HEK293 (cell line): ENCODE data around the gene NFIC.
A peak's percentile ranks its signal among the peaks of the same experiment; 100 is the strongest.

Experiments
- CTCF ChIA-PET: fragments of 350-600 bp; formaldehyde crosslinking; extraction: SDS; loops from one replicate; lab custom pipeline; 2021; ENCODE audit warnings: antibody characterized with exemption; lab: Yijun Ruan, JAX
- POLR2A ChIA-PET: fragments of 300-600 bp; formaldehyde crosslinking; extraction: SDS; loops from one replicate; lab custom pipeline; 2020; ENCODE audit warnings: antibody characterized with exemption, inconsistent platforms; lab: Yijun Ruan, JAX
- H3K27ac ChIP-seq: fragments of 200-500 bp; sonication (Bioruptor generic); 2 replicates; pipeline ENCODE4 v1.5.1; 2014; ENCODE audit warnings: low read depth, low read length, control low read depth, inconsistent platforms; ENCODE audit errors: extremely low read depth
- H3K36me3 ChIP-seq, 2 experiments: fragments of 200-500 bp in 1 of 2; sonication (Bioruptor generic) in 1 of 2; 1 replicate in 1 of 2; 2 replicates in 1 of 2; pipeline ENCODE4 v1.5.1; 2014 to 2017; ENCODE audit warnings: inconsistent platforms in 2 of 2, low read length in 2 of 2; ENCODE audit not compliant: control insufficient read depth in 2 of 2, insufficient read depth in 1 of 2
- H3K4me1 ChIP-seq: fragments of 200-500 bp; sonication (Bioruptor generic); 2 replicates; pipeline ENCODE4 v1.5.1; 2014; ENCODE audit warnings: mild to moderate bottlenecking, low read length, inconsistent platforms; ENCODE audit not compliant: control insufficient read depth, insufficient read depth
- H3K4me3 ChIP-seq: 2 replicates; pipeline ENCODE4 v1.5.1; 2011; ENCODE audit warnings: low read depth, mild to moderate bottlenecking, control low read depth, low read length, moderate library complexity
- H3K9me3 ChIP-seq: fragments of 200-500 bp; sonication (Bioruptor generic); 2 replicates; pipeline ENCODE4 v1.5.1; 2014; ENCODE audit warnings: low read depth, low read length, inconsistent platforms; ENCODE audit not compliant: control insufficient read depth, insufficient read depth
- BCL11A ChIP-seq: fragments of 450-650 bp; formaldehyde crosslinking; IDR thresholded peaks from 2 replicates; pipeline ENCODE4 v1.5.1; 2016; ENCODE audit warnings: low read depth, missing biosample characterization, missing genetic modification characterization
- EGR2 ChIP-seq: fragments of 450-650 bp; formaldehyde crosslinking; IDR thresholded peaks from 2 replicates; pipeline ENCODE4 v1.5.1; 2016; ENCODE audit warnings: low read depth, missing biosample characterization, missing genetic modification characterization
- KLF10 ChIP-seq: fragments of 450-650 bp; IDR thresholded peaks from 2 replicates; pipeline ENCODE4 v1.5.1; 2018; ENCODE audit warnings: missing biosample characterization, mild to moderate bottlenecking, missing genetic modification characterization
- KLF16 ChIP-seq: fragments of 450-650 bp; formaldehyde crosslinking; IDR thresholded peaks from 2 replicates; pipeline ENCODE4 v1.5.1; 2017; ENCODE audit warnings: missing biosample characterization, missing genetic modification characterization
- OSR2 ChIP-seq: fragments of 450-650 bp; formaldehyde crosslinking; IDR thresholded peaks from 2 replicates; pipeline ENCODE4 v1.5.1; 2016; ENCODE audit warnings: missing biosample characterization, missing genetic modification characterization
- RBAK ChIP-seq: fragments of 450-650 bp; formaldehyde crosslinking; IDR thresholded peaks from 2 replicates; pipeline ENCODE4 v1.5.1; 2016; ENCODE audit warnings: missing biosample characterization, missing genetic modification characterization
- YY1 ChIP-seq: fragments of 450-650 bp; formaldehyde crosslinking; IDR thresholded peaks from 2 replicates; pipeline ENCODE4 v1.5.1; 2018; ENCODE audit warnings: missing biosample characterization, missing genetic modification characterization
- ZIC2 ChIP-seq: fragments of 450-650 bp; formaldehyde crosslinking; IDR thresholded peaks from 2 replicates; pipeline ENCODE4 v1.5.1; 2016; ENCODE audit warnings: missing biosample characterization, missing genetic modification characterization
- ZNF335 ChIP-seq: fragments of 450-650 bp; formaldehyde crosslinking; conservative IDR thresholded peaks from 2 replicates; pipeline ENCODE4 v1.5.1; 2016; ENCODE audit warnings: missing biosample characterization, missing genetic modification characterization
- ZNF394 ChIP-seq: fragments of 450-650 bp; formaldehyde crosslinking; IDR thresholded peaks from 2 replicates; pipeline ENCODE4 v1.5.1; 2016; ENCODE audit warnings: missing biosample characterization, missing genetic modification characterization, mild to moderate bottlenecking, moderate library complexity, borderline replicate concordance
- ZNF404 ChIP-seq: fragments of 450-650 bp; formaldehyde crosslinking; IDR thresholded peaks from 2 replicates; pipeline ENCODE4 v1.5.1; 2017; ENCODE audit warnings: missing biosample characterization, missing genetic modification characterization
- ZNF518A ChIP-seq: fragments of 450-650 bp; formaldehyde crosslinking; conservative IDR thresholded peaks from 2 replicates; pipeline ENCODE4 v1.5.1; 2016; ENCODE audit warnings: low read depth, missing biosample characterization, missing genetic modification characterization
- ZNF561 ChIP-seq: fragments of 450-650 bp; IDR thresholded peaks from 2 replicates; pipeline ENCODE4 v1.5.1; 2018; ENCODE audit warnings: missing biosample characterization, missing genetic modification characterization, borderline replicate concordance
- ZNF701 ChIP-seq: fragments of 450-650 bp; formaldehyde crosslinking; IDR thresholded peaks from 2 replicates; pipeline ENCODE4 v1.5.1; 2016; ENCODE audit warnings: missing biosample characterization, missing genetic modification characterization
- ZNF768 ChIP-seq: fragments of 450-650 bp; formaldehyde crosslinking; IDR thresholded peaks from 2 replicates; pipeline ENCODE4 v1.5.1; 2018; ENCODE audit warnings: missing biosample characterization, mild to moderate bottlenecking, missing genetic modification characterization
- ZNF830 ChIP-seq: fragments of 450-650 bp; IDR thresholded peaks from 2 replicates; pipeline ENCODE4 v1.5.0; 2018; ENCODE audit warnings: missing biosample characterization, missing genetic modification characterization, low read depth, mild to moderate bottlenecking, moderate library complexity

Gene NFIC

GRCh38 chr19:3496392-3497273, 130.2 kb downstream of the NFIC start:
- H3K4me1 ChIP-seq, result peaks cover 2% of the 10 kb centered on the region
- no peak overlapping the region for H3K27ac ChIP-seq
- no peak overlapping the region for H3K4me3 ChIP-seq
- TF ChIP-seq ZNF830 (tag by site-specific recombination) (no peak), ZNF768 (tag by site-specific recombination) (peak; percentile 51; the same call in 1 of the 2 replicates)
- CTCF ChIA-PET, result no interaction called here
- POLR2A ChIA-PET, result no interaction called here
- H3K36me3 ChIP-seq, result peaks cover 7 to 52% of the 10 kb centered on the region in 2 experiments; a peak in 2 of 3 replicates
- H3K9me3 ChIP-seq, result no peaks in the 10 kb centered on the region

GRCh38 chr19:3497757-3498520, 131.6 kb downstream of the NFIC start:
- ChIA-PET CTCF (interaction anchor here (0.6 to 2.4 kb wide), 2 partner anchors 13 to 25 kb away, joined by 6 to 12 read pairs; no protein-coding TSS in a partner anchor), POLR2A (no interaction called here)
- Histone ChIP-seq H3K27ac (no peak overlapping the region), H3K4me1 (peaks cover 2% of the 10 kb centered on the region), H3K9me3 (no peaks in the 10 kb centered on the region), H3K4me3 (no peak overlapping the region), H3K36me3 (peaks cover 7 to 39% of the 10 kb centered on the region in 2 experiments; a peak in 2 of 3 replicates)
- TF ChIP-seq OSR2, result no peak
- peak; percentile 69; the same call in 1 of the 2 replicates for TF ChIP-seq RBAK (tag by site-specific recombination)

- POLR2A ChIA-PET, result interaction anchor here (1.0 to 1.6 kb wide), 4 partner anchors 21 to 224 kb away, joined by 3 to 7 read pairs (median 5); no protein-coding TSS in a partner anchor
- Histone ChIP-seq H3K9me3 (no peaks in the 10 kb centered on the region), H3K4me3 (peak overlapping the region; percentile 91), H3K4me1 (peaks cover 2% of the 10 kb centered on the region), H3K27ac (peak overlapping the region; percentile 84), H3K36me3 (peaks cover 7 to 24% of the 10 kb centered on the region in 2 experiments; a peak in 2 of 3 replicates)
- CTCF ChIA-PET, result interaction anchor here (0.7 to 2.4 kb wide), 6 partner anchors 13 to 195 kb away, joined by 3 to 12 read pairs (median 4); no protein-coding TSS in a partner anchor
- TF ChIP-seq ZNF335 (tag by site-specific recombination) (peak; percentile 91), KLF16 (no peak)
Measured at GRCh38 chr19:3499738-3500428, 133.5 kb downstream of the NFIC start.

GRCh38 chr19:3500429-3501101, 134.2 kb downstream of the NFIC start, which contains the start of gene DOHH:
Gene DOHH, minus strand, starts transcription at chr19:3500674. Its CDS starts 3,860 bp downstream, at chr19:3496814.
- POLR2A ChIA-PET, result interaction anchor here (0.6 to 1.6 kb wide), 9 partner anchors 10 to 226 kb away, joined by 3 to 7 read pairs (median 3); no protein-coding TSS in a partner anchor
- 0 out of 2 replicates have a peak, but pooled peaks have one; percentile 41 for TF ChIP-seq ZNF561
- TF ChIP-seq ZNF404, result no peak
- TF ChIP-seq BCL11A (tag by site-specific recombination), result no peak
- peak; percentile 42; the same call in 1 of the 2 replicates for TF ChIP-seq ZNF518A (tag by site-specific recombination)
- peak; percentile 64 for TF ChIP-seq ZNF394 (tag by site-specific recombination)
- TF ChIP-seq YY1 (tag by site-specific recombination), result peak; percentile 98
- TF ChIP-seq KLF10 (tag by site-specific recombination), result peak; percentile 33; the same call in 1 of the 2 replicates
- TF ChIP-seq ZIC2 (tag by site-specific recombination), result peak; percentile 84
- peak; percentile 82 for TF ChIP-seq EGR2 (tag by site-specific recombination)
- TF ChIP-seq ZNF701 (tag by site-specific recombination), result no peak

More at GRCh38 chr19:3500429-3501101, 134.2 kb downstream of the NFIC start, which contains the start of gene DOHH:
- CTCF ChIA-PET, result interaction anchor here (0.7 to 1.6 kb wide), 6 partner anchors 10 to 195 kb away, joined by 3 to 11 read pairs (median 3); no protein-coding TSS in a partner anchor
- peak within 1 kb of the TSS; percentile 91 for H3K4me3 ChIP-seq
- H3K36me3 ChIP-seq, result peaks cover 4 to 17% of the 10 kb centered on the region in 2 experiments; a peak in 2 of 3 replicates
- H3K9me3 ChIP-seq, result no peaks in the 10 kb centered on the region
- H3K4me1 ChIP-seq, result peaks cover 2% of the 10 kb centered on the region
- peak within 1 kb of the TSS; percentile 84 for H3K27ac ChIP-seq
